ENCODE measurements around the gene TMEM240.

DNA sequence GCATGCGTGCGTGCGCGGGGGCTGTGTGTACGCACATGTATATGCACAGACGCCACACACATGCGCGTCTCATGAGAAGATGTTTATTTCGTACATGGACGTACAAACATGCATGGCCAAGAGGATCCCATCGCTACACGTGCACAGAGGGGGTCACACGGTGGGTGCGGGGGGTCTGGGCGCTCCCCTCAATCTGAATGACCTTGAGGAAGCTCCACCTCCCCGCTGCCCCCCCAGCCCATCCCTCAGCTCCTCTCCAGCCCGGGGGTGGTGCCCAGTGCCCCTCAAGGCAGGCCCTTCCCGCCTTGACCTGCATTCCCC is 1.5 kb downstream of the TMEM240 start:
- TF ChIP-seq, protein P1, sequence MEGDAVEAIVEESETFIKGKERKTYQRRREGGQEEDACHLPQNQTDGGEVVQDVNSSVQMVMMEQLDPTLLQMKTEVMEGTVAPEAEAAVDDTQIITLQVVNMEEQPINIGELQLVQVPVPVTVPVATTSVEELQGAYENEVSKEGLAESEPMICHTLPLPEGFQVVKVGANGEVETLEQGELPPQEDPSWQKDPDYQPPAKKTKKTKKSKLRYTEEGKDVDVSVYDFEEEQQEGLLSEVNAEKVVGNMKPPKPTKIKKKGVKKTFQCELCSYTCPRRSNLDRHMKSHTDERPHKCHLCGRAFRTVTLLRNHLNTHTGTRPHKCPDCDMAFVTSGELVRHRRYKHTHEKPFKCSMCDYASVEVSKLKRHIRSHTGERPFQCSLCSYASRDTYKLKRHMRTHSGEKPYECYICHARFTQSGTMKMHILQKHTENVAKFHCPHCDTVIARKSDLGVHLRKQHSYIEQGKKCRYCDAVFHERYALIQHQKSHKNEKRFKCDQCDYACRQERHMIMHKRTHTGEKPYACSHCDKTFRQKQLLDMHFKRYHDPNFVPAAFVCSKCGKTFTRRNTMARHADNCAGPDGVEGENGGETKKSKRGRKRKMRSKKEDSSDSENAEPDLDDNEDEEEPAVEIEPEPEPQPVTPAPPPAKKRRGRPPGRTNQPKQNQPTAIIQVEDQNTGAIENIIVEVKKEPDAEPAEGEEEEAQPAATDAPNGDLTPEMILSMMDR (IDR thresholded peaks at IDR 0.05), result no peak
- TF ChIP-seq POLR2A (IDR thresholded peaks at IDR 0.05), result no peak
